NCI-H446 treated with DMSO at 0.1 percent for 48 hours (cell line): ENCODE measurements around the gene GPR157.
A peak's percentile ranks its signal among the peaks of the same experiment; 100 is the strongest.
"Not testable (repeated sequence)": the region's sequence is repeated elsewhere in the genome, so short reads cannot be mapped to it uniquely, and the experiment has no call there.

Experiments used
- DNase-seq: peaks from one replicate; lab custom pipeline; 2025; lab: John Stamatoyannopoulos, UW

GPR157 gene

GRCh38 chr1:9145714-9146113 is 16.8 kb upstream of the GPR157 start:
- DNase-seq = no peak

GRCh38 chr1:9145021-9145668 is 16.2 kb upstream of the GPR157 start:
- DNase-seq = no peak

DNA sequence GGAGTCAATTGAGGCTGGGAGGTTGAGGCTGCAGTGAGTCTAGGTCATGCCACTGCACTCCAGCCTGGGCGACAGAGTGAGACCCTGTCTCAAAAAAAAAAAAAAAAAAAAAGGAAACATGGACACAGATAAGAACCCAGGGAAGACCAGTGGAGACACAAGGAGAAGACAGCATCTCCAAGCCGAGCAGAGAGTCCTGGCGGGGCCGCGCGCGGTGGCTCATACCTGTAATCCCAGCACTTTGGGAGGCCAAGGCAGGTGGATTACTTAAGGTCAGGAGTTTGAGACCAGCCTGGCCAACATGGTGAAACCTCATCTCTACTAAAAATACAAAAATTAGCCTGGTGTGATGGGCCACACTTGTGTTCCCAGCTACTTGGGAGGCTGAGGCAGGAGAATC is 15.6 kb upstream of the GPR157 start:
- DNase-seq = not testable (repeated sequence)

DNA sequence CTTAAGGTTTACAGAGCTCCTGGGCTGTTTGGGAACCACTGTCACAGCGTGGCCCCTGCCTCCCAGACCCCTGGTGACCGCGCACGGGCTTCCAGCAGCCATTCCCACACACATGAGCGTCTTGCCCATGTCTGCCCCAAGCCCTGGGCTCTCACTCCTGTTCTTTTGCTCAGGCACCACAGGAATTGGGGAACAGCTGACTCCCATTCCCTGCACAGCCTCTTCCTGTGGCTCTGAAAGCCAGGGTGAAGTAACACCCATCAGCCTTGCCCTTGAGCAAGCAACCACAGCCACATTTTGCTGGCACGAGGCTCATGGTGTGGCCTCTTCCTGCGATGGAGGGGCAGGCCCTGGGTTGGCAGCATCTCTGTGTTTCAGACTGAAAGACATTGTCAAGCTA is 14.3 kb upstream of the GPR157 start:
- no peak for DNase-seq

DNA sequence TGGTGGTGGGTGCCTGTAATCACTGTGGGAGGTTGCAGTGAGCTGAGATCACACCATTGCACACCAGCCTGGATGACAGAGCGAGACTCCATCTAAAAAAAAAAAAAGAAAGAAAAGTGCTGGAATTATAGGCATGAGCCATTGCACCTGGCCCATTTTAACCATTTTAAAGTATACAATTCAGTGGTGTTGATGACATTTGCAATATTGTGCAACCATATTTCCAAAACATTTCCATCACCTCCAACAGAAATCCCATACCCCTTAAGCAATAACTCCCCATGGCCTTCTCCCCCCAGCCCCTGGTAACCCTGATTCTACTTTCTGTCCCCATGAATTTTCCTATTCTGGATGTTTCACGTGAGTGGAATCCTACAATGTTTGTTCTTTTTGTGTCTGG is 11.0 kb upstream of the GPR157 start:
- DNase-seq = no peak

DNA sequence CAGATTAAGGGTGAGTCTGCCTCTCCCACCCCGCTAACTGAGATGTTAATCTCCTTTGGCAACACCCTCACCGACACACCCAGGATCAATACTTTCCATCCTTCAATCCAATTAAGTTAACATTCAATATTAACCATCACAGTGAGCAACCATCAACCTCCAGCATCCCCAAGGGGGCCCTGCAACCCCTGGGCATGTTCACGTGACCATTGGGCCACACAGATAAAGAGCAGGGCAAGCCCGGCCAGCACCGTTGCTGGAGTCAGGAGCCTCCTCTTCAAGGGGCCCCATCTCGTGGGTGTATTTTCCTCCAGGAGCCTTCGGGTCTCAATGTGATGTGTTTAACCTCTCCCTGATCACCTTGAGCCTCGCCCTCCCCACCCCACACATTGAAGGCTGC is 8.0 kb upstream of the GPR157 start:
- no peak for DNase-seq

GRCh38 chr1:9135073-9135836 is 6.4 kb upstream of the GPR157 start:
- DNase-seq = no peak

- DNase-seq = no peak
Measured at GRCh38 chr1:9133870-9134585, 5.1 kb upstream of the GPR157 start.

DNA sequence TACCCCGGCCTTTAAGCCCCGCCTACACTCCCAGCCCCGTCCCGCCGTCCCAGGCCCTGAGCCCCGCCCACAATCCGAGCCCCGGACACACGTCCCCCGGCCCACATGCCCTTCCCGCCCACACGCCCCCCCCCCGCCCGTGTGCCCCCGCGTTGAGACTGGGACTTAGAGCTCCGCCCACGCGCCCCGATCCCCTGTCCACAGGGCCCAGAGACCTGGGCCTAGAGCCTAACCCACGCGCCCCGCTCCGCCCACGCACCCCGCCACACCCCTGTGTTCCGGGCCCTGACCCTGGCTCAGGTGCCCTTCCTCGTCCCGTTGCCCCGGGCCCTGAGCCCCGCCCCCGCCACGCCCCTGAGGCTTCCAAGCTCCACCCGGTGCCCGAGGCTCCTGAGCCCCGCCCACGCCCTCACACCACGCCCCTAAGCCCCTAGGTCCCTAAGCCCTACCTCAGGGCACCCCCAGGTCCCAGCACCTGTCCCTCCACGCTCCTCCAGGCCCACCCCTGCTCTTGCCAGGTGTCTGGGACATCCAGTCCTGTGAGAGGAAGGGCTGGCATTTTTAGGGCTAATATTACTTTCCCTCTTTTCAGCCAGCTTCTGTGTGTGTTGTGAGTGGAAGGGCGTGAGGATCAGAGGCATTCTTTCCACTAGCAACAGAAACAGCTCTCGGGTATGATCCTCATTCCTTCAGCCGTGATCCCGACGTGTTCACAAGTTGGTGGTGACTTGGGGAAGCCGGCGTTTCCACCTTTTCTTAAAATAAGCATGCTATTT is 552 bp upstream of the GPR157 start:
- DNase-seq = peak; percentile 32

DNA sequence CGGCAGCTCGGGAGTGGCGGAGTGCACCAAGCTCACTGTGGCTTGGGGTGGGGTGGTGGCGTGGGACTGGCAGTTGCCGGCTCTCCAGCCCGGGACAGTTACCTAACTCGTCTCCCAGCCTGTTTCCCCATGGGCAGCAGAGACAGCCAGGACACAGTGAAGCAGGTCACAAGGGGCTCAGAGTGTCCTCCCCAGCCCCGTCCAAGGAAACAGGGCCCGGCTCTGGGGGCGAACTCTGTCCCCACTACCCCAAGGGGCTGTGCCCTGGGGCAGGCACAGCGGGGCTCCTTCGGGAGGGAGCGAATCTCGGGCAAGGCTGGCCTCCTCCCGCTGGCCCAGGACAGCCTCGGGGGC is 759 bp downstream of the GPR157 start:
- no peak for DNase-seq

DNA sequence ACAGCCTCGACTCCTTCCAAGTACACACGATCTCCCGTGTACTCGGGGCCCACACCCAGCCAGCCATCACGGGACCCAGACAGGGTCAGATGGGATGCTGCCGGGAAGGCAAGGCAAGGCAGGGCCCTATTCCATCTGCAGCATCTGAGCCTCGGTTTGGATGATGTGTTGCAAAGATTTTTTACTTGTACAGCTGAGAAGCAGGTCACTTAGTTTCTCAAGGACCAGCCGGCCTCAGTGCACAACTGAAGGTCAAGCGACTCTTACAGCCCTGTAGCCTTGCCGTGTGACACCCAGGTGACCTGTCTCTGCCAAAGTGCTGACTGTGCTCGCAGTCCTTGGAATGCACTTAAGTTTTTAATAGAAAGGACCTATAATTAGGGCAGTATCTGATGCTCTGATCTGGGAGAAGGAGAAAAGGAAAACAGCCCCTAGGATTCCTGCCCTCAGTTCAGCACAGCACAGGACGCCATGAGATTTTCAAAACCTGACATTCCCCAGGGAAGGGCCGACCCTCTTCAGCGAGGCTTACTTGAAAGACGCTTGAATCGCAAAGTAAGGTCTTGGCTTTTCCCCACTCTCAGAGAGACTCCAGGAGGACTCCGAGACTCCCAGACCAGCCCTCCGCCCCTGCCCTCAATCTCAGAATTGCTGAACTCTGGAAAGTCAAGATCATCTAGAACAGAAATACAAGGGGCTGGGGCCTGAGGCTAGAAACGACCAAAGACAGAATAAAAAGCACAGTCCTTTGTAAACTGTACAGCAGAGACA is 1.3 kb downstream of the GPR157 start:
- DNase-seq = no peak

GRCh38 chr1:9126511-9126910 is 2.4 kb downstream of the GPR157 start:
- no peak for DNase-seq

GRCh38 chr1:9125847-9126246 is 3.1 kb downstream of the GPR157 start:
- not testable (repeated sequence) for DNase-seq

DNA sequence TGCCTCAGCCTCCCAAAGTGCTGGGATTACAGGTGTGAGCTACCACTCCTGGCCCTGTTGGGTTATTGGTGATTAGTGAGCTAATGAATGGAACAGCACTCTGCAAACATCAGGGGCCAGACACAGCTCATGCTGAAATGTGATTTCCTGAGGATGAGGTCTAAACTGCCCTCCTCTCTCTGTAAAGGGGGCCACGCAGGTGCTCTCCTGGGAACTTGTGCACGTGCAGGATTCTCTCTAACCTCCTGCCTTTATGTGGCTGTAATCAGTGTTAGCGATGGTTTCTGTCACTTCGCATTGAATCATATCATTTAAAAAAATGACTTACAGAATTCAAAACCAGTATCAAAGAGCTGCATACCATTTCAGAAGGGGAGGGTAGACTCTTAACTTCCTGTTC is 3.6 kb downstream of the GPR157 start:
- no peak for DNase-seq

GRCh38 chr1:9124389-9124788 is 4.5 kb downstream of the GPR157 start:
- not testable (repeated sequence) for DNase-seq

GRCh38 chr1:9123665-9124064 is 5.2 kb downstream of the GPR157 start:
- not testable (repeated sequence) for DNase-seq

DNA sequence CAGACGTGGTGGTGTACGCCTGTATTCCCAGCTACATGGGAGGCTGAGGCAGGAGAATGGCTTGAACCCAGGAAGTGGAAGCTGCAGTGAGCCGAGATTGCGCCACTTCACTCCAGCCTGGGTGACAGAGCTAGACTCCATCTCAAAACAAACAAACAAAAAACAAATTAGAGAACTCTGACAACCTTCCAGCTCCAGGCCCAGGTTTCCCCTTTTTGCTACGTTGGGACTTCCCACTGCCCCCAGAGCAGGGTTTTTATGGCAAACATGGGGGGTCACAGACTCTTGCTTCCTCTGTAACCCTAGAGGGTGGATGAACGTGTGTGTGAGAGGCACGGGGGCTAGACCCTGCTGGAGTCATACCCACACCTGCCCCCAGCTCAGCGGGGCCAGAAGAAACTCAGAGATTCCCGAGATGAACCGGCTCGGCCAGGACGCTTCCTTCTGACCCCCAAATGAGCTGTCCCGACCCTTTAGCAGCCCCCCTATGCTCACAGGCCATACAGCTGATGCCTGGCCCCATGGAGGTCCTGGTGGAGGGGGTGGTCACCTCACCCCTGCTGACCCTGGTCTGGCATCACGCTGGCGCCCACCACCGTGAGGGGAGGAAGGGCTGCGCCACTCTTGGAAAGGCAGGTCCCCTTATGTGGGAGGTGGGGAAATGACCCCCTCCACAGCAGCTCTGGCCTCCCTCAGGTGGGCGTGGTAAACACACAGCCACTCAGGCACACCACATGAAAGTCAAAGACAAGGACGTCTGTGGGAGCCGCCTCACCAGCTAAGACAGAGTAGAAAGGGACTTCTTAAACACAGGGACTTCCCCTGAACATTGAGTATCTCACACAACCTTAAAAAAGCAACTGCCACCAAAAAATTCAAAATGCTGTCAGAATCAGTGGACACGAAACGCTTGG is 7.1 kb downstream of the GPR157 start:
- DNase-seq = no peak

DNA sequence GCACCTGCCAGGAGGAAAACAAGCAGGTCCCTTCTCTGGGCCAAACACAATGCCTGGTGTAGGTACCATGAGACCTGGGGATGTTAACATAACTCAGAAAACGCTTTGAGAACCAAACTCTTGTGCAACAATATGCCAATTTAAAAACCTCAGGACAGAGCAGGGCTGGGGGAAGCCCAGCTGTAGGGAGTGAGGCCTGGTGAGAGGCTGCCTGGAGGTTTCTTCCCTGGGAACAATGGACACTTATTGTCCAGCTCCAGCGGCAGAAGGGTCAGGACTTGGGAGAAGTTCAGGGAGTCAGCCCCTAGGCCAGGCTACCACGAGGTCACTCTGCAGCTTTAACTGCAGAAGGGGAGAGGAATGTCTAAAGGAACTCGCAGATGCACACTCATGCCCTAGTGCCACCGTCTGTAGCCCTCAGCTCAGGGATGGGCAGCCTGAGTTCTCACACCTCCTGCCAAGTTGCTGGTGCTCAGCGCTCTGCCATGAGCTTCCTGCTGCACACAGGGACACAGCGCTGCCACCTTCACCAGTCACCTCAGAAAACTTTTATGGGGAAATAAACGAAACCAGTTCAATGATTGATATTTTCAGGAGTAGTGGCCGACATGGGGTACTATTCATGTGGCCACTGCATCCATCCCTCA is 8.5 kb downstream of the GPR157 start:
- DNase-seq = no peak

- DNase-seq = no peak
Measured at GRCh38 chr1:9119745-9120144, 9.2 kb downstream of the GPR157 start.

- DNase-seq = no peak
Measured at GRCh38 chr1:9118186-9118585, 10.7 kb downstream of the GPR157 start.
